H1 (cell line): Measurements from ENCODE around the gene PDE4D. TPM values are rescaled to one million over a fixed set of nuclear protein-coding genes. Genes with fewer than 3 reads are reported as not detected.

Experiments
- CTCF ChIA-PET: fragments of 300-600 bp; sonication (Branson Sonifier 250); formaldehyde crosslinking; loops from one replicate; lab custom pipeline; 2021; ENCODE audit not compliant: partially characterized antibody; lab: Charles Lee
- POLR2A ChIA-PET: fragments of 300-600 bp; sonication (Branson Sonifier 250); formaldehyde crosslinking; loops from one replicate; lab custom pipeline; 2021; ENCODE audit warnings: inconsistent platforms; ENCODE audit not compliant: partially characterized antibody; lab: Charles Lee
- DNase-seq, 2 experiments: peaks; one replicate each; pipeline versions ENCODE4 v3.0.0 to v3.0.0-alpha.2; 2010 to 2022; ENCODE audit warnings: low spot score in 2 of 2, low read depth in 1 of 2, mixed read lengths in 1 of 2
- FAIRE-seq: peaks from 2 replicates; lab custom pipeline; 2011; peaks lifted over from hg19 to GRCh38; lab: Jason Lieb, UNC
- H2AFZ ChIP-seq: 2 replicates; pipeline ENCODE4 v1.8.1; 2012; ENCODE audit warnings: low read length, inconsistent platforms
- H2AK5ac ChIP-seq: 2 replicates; pipeline ENCODE4 v1.6.1; 2013; ENCODE audit warnings: low read depth, low read length
- H2BK120ac ChIP-seq: replicated peaks from 2 replicates; pipeline ENCODE3; 2013; ENCODE audit warnings: low read depth, low read length, inconsistent platforms
- H2BK12ac ChIP-seq: 2 replicates; pipeline ENCODE4 v1.6.1; 2013; ENCODE audit warnings: low read depth, low read length
- H2BK15ac ChIP-seq: 2 replicates; pipeline ENCODE4 v1.6.1; 2013; ENCODE audit warnings: low read length
- H2BK20ac ChIP-seq: 2 replicates; pipeline ENCODE4 v1.6.1; 2013; ENCODE audit warnings: low read length
- H2BK5ac ChIP-seq: 2 replicates; pipeline ENCODE4 v1.6.1; 2013; ENCODE audit warnings: low read depth, low read length
- H3K14ac ChIP-seq: 2 replicates; pipeline ENCODE4 v1.6.1; 2013; ENCODE audit warnings: inconsistent platforms; ENCODE audit not compliant: insufficient read length
- H3K18ac ChIP-seq: 2 replicates; pipeline ENCODE4 v1.6.1; 2013; ENCODE audit warnings: low read length; ENCODE audit errors: extremely low read depth
- H3K23ac ChIP-seq: 2 replicates; pipeline ENCODE4 v1.6.1; 2013; ENCODE audit warnings: inconsistent platforms; ENCODE audit not compliant: insufficient read length
- H3K23me2 ChIP-seq: 2 replicates; pipeline ENCODE4 v1.6.1; 2013; ENCODE audit warnings: low read depth, low read length
- H3K27ac ChIP-seq: 2 replicates; pipeline ENCODE4 v1.6.1; 2011; ENCODE audit warnings: low read depth, low read length, inconsistent platforms
- H3K27me3 ChIP-seq, 4 experiments: replicated peaks in 1 of 4; 1 replicate in 1 of 4; 2 replicates in 3 of 4; pipeline versions ENCODE4 v1.6.1 to v1.8.1; 2011 to 2013; ENCODE audit warnings: low read length in 3 of 4, mild to moderate bottlenecking in 3 of 4, inconsistent platforms in 2 of 4, mixed read lengths in 2 of 4, moderate library complexity in 1 of 4; ENCODE audit not compliant: control insufficient read depth in 3 of 4, insufficient read depth in 3 of 4; ENCODE audit errors: extremely low read depth in 1 of 4
- H3K36me3 ChIP-seq, 4 experiments: 2 replicates each; pipeline versions ENCODE4 v1.6.1 to v1.8.1; 2011 to 2013; ENCODE audit warnings: mild to moderate bottlenecking in 4 of 4, low read length in 3 of 4, moderate library complexity in 2 of 4, control low read depth in 1 of 4, inconsistent platforms in 1 of 4; ENCODE audit not compliant: insufficient read depth in 4 of 4, control insufficient read depth in 2 of 4
- H3K4ac ChIP-seq: replicated peaks from 2 replicates; pipeline ENCODE3; 2013; ENCODE audit warnings: low read length, low read depth, mixed read lengths, inconsistent platforms; ENCODE audit not compliant: insufficient read length
- H3K4me1 ChIP-seq, 4 experiments: replicated peaks in 1 of 4; 1 replicate in 1 of 4; 2 replicates in 3 of 4; pipeline versions ENCODE4 v1.6.1 to v1.8.1; 2011 to 2013; ENCODE audit warnings: low read length in 3 of 4, inconsistent platforms in 2 of 4, mixed read lengths in 1 of 4; ENCODE audit not compliant: insufficient read depth in 4 of 4, control insufficient read depth in 3 of 4
- H3K4me2 ChIP-seq, 2 experiments: 2 replicates each; pipeline versions ENCODE4 v1.6.1 to v1.8.1; 2011 to 2013; ENCODE audit warnings: low read depth in 2 of 2, low read length in 2 of 2, control low read depth in 1 of 2, inconsistent platforms in 1 of 2, mild to moderate bottlenecking in 1 of 2; ENCODE audit not compliant: insufficient read depth in 1 of 2
- H3K4me3 ChIP-seq, 4 experiments: fragments of 200-600, 300-600 bp in 1 of 4; sonication (generic), shearing (Covaris generic), sonication (Bioruptor Twin) in 1 of 4; 2 replicates each; pipeline versions ENCODE4 v1.5.1 to v1.8.1; 2011 to 2016; ENCODE audit warnings: low read length in 4 of 4, low read depth in 3 of 4, control low read depth in 2 of 4, inconsistent platforms in 2 of 4, mild to moderate bottlenecking in 2 of 4, mixed read lengths in 1 of 4, moderate library complexity in 1 of 4; ENCODE audit not compliant: insufficient read depth in 2 of 4; ENCODE audit errors: extremely low read depth in 1 of 4
- H3K56ac ChIP-seq: replicated peaks from 2 replicates; pipeline ENCODE3; 2013; ENCODE audit warnings: low read depth, mild to moderate bottlenecking, mixed read lengths, low read length, inconsistent platforms; ENCODE audit not compliant: insufficient read length
- H3K79me1 ChIP-seq: 2 replicates; pipeline ENCODE4 v1.6.1; 2013; ENCODE audit warnings: low read depth, low read length, control low read depth
- H3K79me2 ChIP-seq, 2 experiments: 2 replicates each; pipeline versions ENCODE4 v1.6.1 to v1.8.1; 2012 to 2013; ENCODE audit warnings: low read length in 2 of 2, mild to moderate bottlenecking in 2 of 2, inconsistent platforms in 1 of 2; ENCODE audit not compliant: insufficient read depth in 2 of 2, control insufficient read depth in 1 of 2
- H3K9ac ChIP-seq, 4 experiments: replicated peaks in 1 of 4; 1 replicate in 1 of 4; 2 replicates in 3 of 4; pipeline versions ENCODE4 v1.6.1 to v1.8.1; 2011 to 2013; ENCODE audit warnings: low read depth in 3 of 4, low read length in 3 of 4, control low read depth in 2 of 4, mild to moderate bottlenecking in 2 of 4, moderate library complexity in 2 of 4, inconsistent platforms in 1 of 4; ENCODE audit errors: extremely low read depth in 1 of 4
- H3K9me3 ChIP-seq, 2 experiments: 2 replicates each; pipeline versions ENCODE4 v1.6.1 to v1.8.1; 2012 to 2013; ENCODE audit warnings: mild to moderate bottlenecking in 2 of 2, moderate library complexity in 2 of 2, control low read depth in 1 of 2, inconsistent platforms in 1 of 2, low read depth in 1 of 2, low read length in 1 of 2, mixed read lengths in 1 of 2; ENCODE audit not compliant: insufficient read depth in 2 of 2
- H4K20me1 ChIP-seq, 2 experiments: replicated peaks in 1 of 2; 2 replicates each; pipeline versions ENCODE3 to v1.8.1; 2011 to 2013; ENCODE audit warnings: inconsistent platforms in 2 of 2, low read length in 2 of 2, mild to moderate bottlenecking in 1 of 2; ENCODE audit not compliant: insufficient read depth in 2 of 2, control insufficient read depth in 1 of 2
- H4K5ac ChIP-seq: 2 replicates; pipeline ENCODE4 v1.6.1; 2013; ENCODE audit warnings: low read length, low read depth, mixed read lengths, inconsistent platforms; ENCODE audit not compliant: insufficient read length
- H4K8ac ChIP-seq: 2 replicates; pipeline ENCODE4 v1.8.0; 2013; ENCODE audit warnings: mild to moderate bottlenecking, moderate library complexity, low read length, inconsistent platforms; ENCODE audit not compliant: insufficient read depth; ENCODE audit errors: extremely low read depth
- H4K91ac ChIP-seq: replicated peaks from 2 replicates; pipeline ENCODE3; 2013; ENCODE audit warnings: low read length, mixed read lengths, inconsistent platforms; ENCODE audit not compliant: insufficient read length
- BACH1 ChIP-seq: IDR thresholded peaks from 2 replicates; pipeline ENCODE4 v1.6.1; 2012; ENCODE audit warnings: low read length, improper control_type of control experiment
- CREB1 ChIP-seq: IDR thresholded peaks from 2 replicates; pipeline ENCODE4 v1.6.1; 2012; ENCODE audit warnings: inconsistent platforms
- HDAC6 ChIP-seq: IDR thresholded peaks from one replicate; pipeline ENCODE4 v1.7.1; 2012; ENCODE audit warnings: low read depth, mild to moderate bottlenecking, inconsistent platforms, low read length, moderate library complexity
- POLR2A ChIP-seq, 2 experiments: IDR thresholded peaks; 1 replicate in 1 of 2; 2 replicates in 1 of 2; pipeline ENCODE4 v1.6.1; 2011; ENCODE audit warnings: low read depth in 2 of 2, low read length in 2 of 2, mild to moderate bottlenecking in 2 of 2; ENCODE audit errors: control extremely low read depth in 1 of 2
- RAD21 ChIP-seq, 2 experiments: IDR thresholded peaks in 1 of 2; conservative IDR thresholded peaks in 1 of 2; 2 replicates each; pipeline ENCODE4 v1.6.1; 2011; ENCODE audit warnings: low read depth in 2 of 2, low read length in 2 of 2, improper control_type of control experiment in 1 of 2, inconsistent platforms in 1 of 2, mild to moderate bottlenecking in 1 of 2, moderate library complexity in 1 of 2
- SIN3A ChIP-seq, 2 experiments: IDR thresholded peaks in 1 of 2; conservative IDR thresholded peaks in 1 of 2; 2 replicates each; pipeline ENCODE4 v1.6.1; 2011 to 2012; ENCODE audit warnings: low read length in 2 of 2, improper control_type of control experiment in 1 of 2, low read depth in 1 of 2, mild to moderate bottlenecking in 1 of 2
- TBP ChIP-seq: IDR thresholded peaks from 2 replicates; pipeline ENCODE4 v1.6.1; 2011; ENCODE audit warnings: low read depth, low read length, improper control_type of control experiment
- ZNF274 ChIP-seq: IDR thresholded peaks from 2 replicates; pipeline ENCODE4 v1.7.0; 2012; ENCODE audit warnings: low read length, borderline replicate concordance; ENCODE audit errors: extremely low read depth
- WGBS, 2 experiments: shearing (Covaris generic) in 1 of 2; methylation state at CpG; one replicate each; pipeline versions ENCODE4 v1.1.6 to v1.1.7; 2013 to 2015; ENCODE audit warnings: low lambda C conversion rate in 2 of 2, mixed read lengths in 2 of 2, inconsistent platforms in 1 of 2, low coverage in 1 of 2, missing lambda C conversion rate in 1 of 2; ENCODE audit not compliant: insufficient replicate concordance in 2 of 2, insufficient coverage in 1 of 2, insufficient read length in 1 of 2; ENCODE audit errors: extremely low coverage in 1 of 2, missing lambda C conversion rate in 1 of 2; 5-methylcytosine and 5-hydroxymethylcytosine counted together
- polyA plus RNA-seq, 7 experiments: library from polyadenylated mRNA; depleted of rRNA in 3 of 7; stranded (reverse) in 5 of 7; unstranded in 2 of 7; fragments of >200 nt in 5 of 7; fragments of 200-250 nt in 2 of 7; gene quantifications; 1 replicate in 5 of 7; 2 replicates in 1 of 7; 4 replicates in 1 of 7; pipeline versions ENCODE4 v1.2.1 to v1.2.3, GENCODE V29; 2011 to 2013; ENCODE audit warnings: missing spikeins in 2 of 7, mixed read lengths in 2 of 7
- total RNA-seq: library from RNA; stranded (reverse); fragmentation: NEBNext Ultra II Directional; extraction: Animal tissue kit (Norgen Biotek cat#: 25700); gene quantifications from 2 replicates; pipeline ENCODE4 v1.2.1, GENCODE V29; 2021
- TF ChIP-seq, protein P1 (sequence below): IDR thresholded peaks from 2 replicates; pipeline ENCODE4 v1.6.1; 2011; ENCODE audit warnings: low read length, improper control_type of control experiment
- TF ChIP-seq, protein P2 (sequence below): IDR thresholded peaks from 2 replicates; pipeline ENCODE4 v1.6.1; 2012; ENCODE audit warnings: low read length, inconsistent platforms
- TF ChIP-seq, protein P3 (sequence below): IDR thresholded peaks from 2 replicates; pipeline ENCODE4 v1.6.1; 2012; ENCODE audit warnings: inconsistent platforms

Gene PDE4D
- total and polyA plus RNA-seq, 2 of the 8 experiments (the other 6 are each of a cell fraction or from before 2014, with no cell fraction given): 2.3 to 3.7 TPM

DNA sequence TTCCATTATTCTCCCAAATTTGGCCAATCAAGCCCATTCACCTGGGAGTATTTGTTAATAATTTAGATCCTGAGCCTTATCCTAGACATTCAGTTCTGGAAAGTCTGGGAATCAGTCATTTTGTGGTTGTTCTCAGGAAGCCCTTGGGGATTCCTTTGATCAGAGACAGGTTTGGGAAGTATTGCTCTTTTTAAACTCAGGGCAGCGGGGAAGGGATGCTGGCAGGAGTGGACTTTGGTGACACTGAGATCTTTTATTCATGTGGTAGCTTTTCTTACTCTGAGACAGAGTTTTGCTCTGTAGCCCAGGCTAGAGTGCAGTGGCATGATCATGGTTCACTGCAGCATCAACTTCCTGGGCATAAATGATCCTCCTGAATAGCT, 723.8 kb downstream of the PDE4D start:
- no peak for FAIRE-seq
- WGBS, 2 experiments: 75% methylated on average over 1 of the region's 1 CpG; no CpG with 5 or more reads in 1 of the 2 experiments
- TF ChIP-seq, protein P1, sequence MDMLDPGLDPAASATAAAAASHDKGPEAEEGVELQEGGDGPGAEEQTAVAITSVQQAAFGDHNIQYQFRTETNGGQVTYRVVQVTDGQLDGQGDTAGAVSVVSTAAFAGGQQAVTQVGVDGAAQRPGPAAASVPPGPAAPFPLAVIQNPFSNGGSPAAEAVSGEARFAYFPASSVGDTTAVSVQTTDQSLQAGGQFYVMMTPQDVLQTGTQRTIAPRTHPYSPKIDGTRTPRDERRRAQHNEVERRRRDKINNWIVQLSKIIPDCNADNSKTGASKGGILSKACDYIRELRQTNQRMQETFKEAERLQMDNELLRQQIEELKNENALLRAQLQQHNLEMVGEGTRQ: no peak
- no peak for TF ChIP-seq BACH1
- TF ChIP-seq, protein P2, sequence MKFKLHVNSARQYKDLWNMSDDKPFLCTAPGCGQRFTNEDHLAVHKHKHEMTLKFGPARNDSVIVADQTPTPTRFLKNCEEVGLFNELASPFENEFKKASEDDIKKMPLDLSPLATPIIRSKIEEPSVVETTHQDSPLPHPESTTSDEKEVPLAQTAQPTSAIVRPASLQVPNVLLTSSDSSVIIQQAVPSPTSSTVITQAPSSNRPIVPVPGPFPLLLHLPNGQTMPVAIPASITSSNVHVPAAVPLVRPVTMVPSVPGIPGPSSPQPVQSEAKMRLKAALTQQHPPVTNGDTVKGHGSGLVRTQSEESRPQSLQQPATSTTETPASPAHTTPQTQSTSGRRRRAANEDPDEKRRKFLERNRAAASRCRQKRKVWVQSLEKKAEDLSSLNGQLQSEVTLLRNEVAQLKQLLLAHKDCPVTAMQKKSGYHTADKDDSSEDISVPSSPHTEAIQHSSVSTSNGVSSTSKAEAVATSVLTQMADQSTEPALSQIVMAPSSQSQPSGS: no peak
- TF ChIP-seq, protein P3, sequence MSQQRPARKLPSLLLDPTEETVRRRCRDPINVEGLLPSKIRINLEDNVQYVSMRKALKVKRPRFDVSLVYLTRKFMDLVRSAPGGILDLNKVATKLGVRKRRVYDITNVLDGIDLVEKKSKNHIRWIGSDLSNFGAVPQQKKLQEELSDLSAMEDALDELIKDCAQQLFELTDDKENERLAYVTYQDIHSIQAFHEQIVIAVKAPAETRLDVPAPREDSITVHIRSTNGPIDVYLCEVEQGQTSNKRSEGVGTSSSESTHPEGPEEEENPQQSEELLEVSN: no peak
- TF ChIP-seq ZNF274: no peak
- TF ChIP-seq POLR2A (IDR thresholded peaks at IDR 0.05; ENCODE audit: control extremely low read depth in 1 of 2, low read depth in 2 of 2, low read length in 2 of 2): no peak
- no peak for TF ChIP-seq TBP
- no peak for TF ChIP-seq RAD21 (IDR thresholded peaks at IDR 0.05 in 1 of 2, conservative IDR thresholded peaks at IDR 0.05 in 1 of 2; ENCODE audit: low read depth in 2 of 2, low read length in 2 of 2)
- TF ChIP-seq HDAC6: no peak
- TF ChIP-seq CREB1: no peak
- TF ChIP-seq SIN3A (conservative IDR thresholded peaks at IDR 0.05 in 1 of 2, IDR thresholded peaks at IDR 0.05 in 1 of 2; ENCODE audit: low read depth in 1 of 2, low read length in 2 of 2): no peak

More for the DNA sequence above, 723.8 kb downstream of the PDE4D start:
- no peak overlapping the region for H3K14ac ChIP-seq
- H3K36me3 ChIP-seq: no peaks in the 10 kb centered on the region
- H4K91ac ChIP-seq: no peak overlapping the region
- no peak overlapping the region for H2AFZ ChIP-seq
- no peak overlapping the region for H2BK12ac ChIP-seq
- no peaks in the 10 kb centered on the region for H3K27me3 ChIP-seq
- H3K79me2 ChIP-seq: no peaks in the 10 kb centered on the region
- H3K56ac ChIP-seq: no peak overlapping the region
- no peak overlapping the region for H3K4me3 ChIP-seq
- H3K4me1 ChIP-seq: no peaks in the 10 kb centered on the region; a peak in 1 of 7 replicates
- no peaks in the 10 kb centered on the region for H3K79me1 ChIP-seq
- ChIA-PET CTCF (interaction anchor here (0.7 to 1.4 kb wide), 4 partner anchors 45 to 282 kb away, joined by 3 to 5 read pairs (median 4); no protein-coding TSS in a partner anchor), POLR2A (no interaction called here)
- H2BK120ac ChIP-seq: no peak overlapping the region
- H2BK15ac ChIP-seq: no peak overlapping the region
- DNase-seq: no peak
- H3K18ac ChIP-seq: no peak overlapping the region
- H4K8ac ChIP-seq: no peak overlapping the region
- H2AK5ac ChIP-seq: no peak overlapping the region
- no peaks in the 10 kb centered on the region for H3K23me2 ChIP-seq
- H4K20me1 ChIP-seq: no peaks in the 10 kb centered on the region
- no peak overlapping the region for H3K9ac ChIP-seq
- H4K5ac ChIP-seq: no peak overlapping the region
- H3K9me3 ChIP-seq: no peaks in the 10 kb centered on the region
- no peak overlapping the region for H3K23ac ChIP-seq
- H3K4ac ChIP-seq: no peak overlapping the region
- no peak overlapping the region for H3K4me2 ChIP-seq
- H2BK20ac ChIP-seq: no peak overlapping the region
- H2BK5ac ChIP-seq: no peak overlapping the region
- no peak overlapping the region for H3K27ac ChIP-seq
